ENCODE results near the gene NADK. TPM values are rescaled to one million over a fixed set of nuclear protein-coding genes. Genes with fewer than 3 reads are reported as not detected.

Gene NADK
- polyA plus RNA-seq, 1 donor (not counting 4 experiments of a cell fraction or from before 2014, with no cell fraction given): 54.8 TPM

GRCh38 chr1:1785666-1786065 lies 7.4 kb upstream of the NADK start:
- no peak for TF ChIP-seq EZH2 (IDR thresholded peaks at IDR 0.05; ENCODE audit: low read length)
- TF ChIP-seq, protein P1, sequence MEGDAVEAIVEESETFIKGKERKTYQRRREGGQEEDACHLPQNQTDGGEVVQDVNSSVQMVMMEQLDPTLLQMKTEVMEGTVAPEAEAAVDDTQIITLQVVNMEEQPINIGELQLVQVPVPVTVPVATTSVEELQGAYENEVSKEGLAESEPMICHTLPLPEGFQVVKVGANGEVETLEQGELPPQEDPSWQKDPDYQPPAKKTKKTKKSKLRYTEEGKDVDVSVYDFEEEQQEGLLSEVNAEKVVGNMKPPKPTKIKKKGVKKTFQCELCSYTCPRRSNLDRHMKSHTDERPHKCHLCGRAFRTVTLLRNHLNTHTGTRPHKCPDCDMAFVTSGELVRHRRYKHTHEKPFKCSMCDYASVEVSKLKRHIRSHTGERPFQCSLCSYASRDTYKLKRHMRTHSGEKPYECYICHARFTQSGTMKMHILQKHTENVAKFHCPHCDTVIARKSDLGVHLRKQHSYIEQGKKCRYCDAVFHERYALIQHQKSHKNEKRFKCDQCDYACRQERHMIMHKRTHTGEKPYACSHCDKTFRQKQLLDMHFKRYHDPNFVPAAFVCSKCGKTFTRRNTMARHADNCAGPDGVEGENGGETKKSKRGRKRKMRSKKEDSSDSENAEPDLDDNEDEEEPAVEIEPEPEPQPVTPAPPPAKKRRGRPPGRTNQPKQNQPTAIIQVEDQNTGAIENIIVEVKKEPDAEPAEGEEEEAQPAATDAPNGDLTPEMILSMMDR (optimal IDR thresholded peaks at IDR 0.05 in 1 of 3, IDR thresholded peaks at IDR 0.05 in 1 of 3, conservative IDR thresholded peaks at IDR 0.05 in 1 of 3; ENCODE audit: extremely low read depth in 1 of 3, insufficient read depth in 2 of 3, low read length in 3 of 3): no peak
- H4K20me1 ChIP-seq (ENCODE audit: control insufficient read depth, extremely low read depth, insufficient read depth, low read length): no peaks in the 10 kb centered on the region
- H3K79me2 ChIP-seq (ENCODE audit: control insufficient read depth, insufficient read depth, low read length): peaks cover 8% of the 10 kb centered on the region

DNA sequence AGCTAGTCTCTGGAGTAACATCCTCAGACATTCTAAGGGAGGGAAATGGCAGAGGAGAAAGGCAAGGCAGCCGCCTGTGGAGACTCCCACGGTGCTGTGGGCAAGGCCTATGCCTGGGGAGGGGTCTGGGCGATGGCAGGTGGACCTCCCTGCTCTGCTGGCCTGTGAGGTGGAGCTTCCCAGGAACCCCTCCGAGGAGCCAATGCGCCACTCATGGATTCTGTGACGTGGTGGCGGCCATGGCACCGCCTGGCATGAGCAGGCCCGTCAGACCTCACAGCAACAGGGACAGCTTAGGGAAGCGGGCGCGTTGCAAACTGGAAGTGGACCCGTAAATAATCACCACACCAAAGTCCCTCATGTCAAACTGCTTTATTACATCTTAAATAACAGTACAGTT lies 6.7 kb upstream of the NADK start:
- no peak for DNase-seq (ENCODE audit: low read depth, low spot score)
- H3K27ac ChIP-seq (ENCODE audit: control insufficient read depth, insufficient read depth, low read length): peak overlapping the region; percentile 15
- peaks cover 8% of the 10 kb centered on the region for H3K79me2 ChIP-seq (ENCODE audit: control insufficient read depth, insufficient read depth, low read length)
- H2AFZ ChIP-seq (ENCODE audit: control insufficient read depth, low read length): no peak overlapping the region
- no peak overlapping the region for H3K9ac ChIP-seq (ENCODE audit: control insufficient read depth, extremely low read depth, insufficient read depth, low read length)
- peaks cover 30% of the 10 kb centered on the region for H3K4me1 ChIP-seq (ENCODE audit: control insufficient read depth, extremely low read depth, insufficient read depth, low read length)
- H3K4me3 ChIP-seq (ENCODE audit: control insufficient read depth in 2 of 3, extremely low read depth in 1 of 3, insufficient read depth in 2 of 3, low read depth in 1 of 3, low read length in 3 of 3): no peak overlapping the region
- no peaks in the 10 kb centered on the region for H3K9me3 ChIP-seq (ENCODE audit: control insufficient read depth, low read depth, low read length)
- no peaks in the 10 kb centered on the region for H3K27me3 ChIP-seq (ENCODE audit: control insufficient read depth, extremely low read depth, insufficient read depth, low read length)
- FAIRE-seq: no peak
- H3K9me1 ChIP-seq (ENCODE audit: control insufficient read depth, extremely low read depth, insufficient read depth, low read length): no peaks in the 10 kb centered on the region
- no peak overlapping the region for H3K4me2 ChIP-seq (ENCODE audit: control insufficient read depth, extremely low read depth, insufficient read depth, low read depth, low read length)
- peaks cover 30 to 31% of the 10 kb centered on the region in 2 experiments for H3K36me3 ChIP-seq (ENCODE audit: control insufficient read depth in 2 of 2, extremely low read depth in 1 of 2, insufficient read depth in 2 of 2, low read length in 2 of 2)
- dilution Hi-C loops (cut with MboI; ENCODE audit: extremely low pct_ligation_motif_present, low sequenced_read_pairs): no loop called here
- TF ChIP-seq, protein P1 (optimal IDR thresholded peaks at IDR 0.05 in 1 of 3, IDR thresholded peaks at IDR 0.05 in 1 of 3, conservative IDR thresholded peaks at IDR 0.05 in 1 of 3; ENCODE audit: extremely low read depth in 1 of 3, insufficient read depth in 2 of 3, low read length in 3 of 3): no peak
- no peak for TF ChIP-seq EZH2 (IDR thresholded peaks at IDR 0.05; ENCODE audit: low read length)
- H4K20me1 ChIP-seq (ENCODE audit: control insufficient read depth, extremely low read depth, insufficient read depth, low read length): no peaks in the 10 kb centered on the region

More at GRCh38 chr1:1785666-1786065, 7.4 kb upstream of the NADK start:
- dilution Hi-C loops (cut with MboI; ENCODE audit: extremely low pct_ligation_motif_present, low sequenced_read_pairs): no loop called here
- H3K27me3 ChIP-seq (ENCODE audit: control insufficient read depth, extremely low read depth, insufficient read depth, low read length): no peaks in the 10 kb centered on the region
- no peak for DNase-seq (ENCODE audit: low read depth, low spot score)
- no peak overlapping the region for H3K9ac ChIP-seq (ENCODE audit: control insufficient read depth, extremely low read depth, insufficient read depth, low read length)
- H3K4me1 ChIP-seq (ENCODE audit: control insufficient read depth, extremely low read depth, insufficient read depth, low read length): peaks cover 23% of the 10 kb centered on the region
- H3K27ac ChIP-seq (ENCODE audit: control insufficient read depth, insufficient read depth, low read length): no peak overlapping the region
- no peak overlapping the region for H2AFZ ChIP-seq (ENCODE audit: control insufficient read depth, low read length)
- no peak overlapping the region for H3K4me2 ChIP-seq (ENCODE audit: control insufficient read depth, extremely low read depth, insufficient read depth, low read depth, low read length)
- no peak for FAIRE-seq
- no peaks in the 10 kb centered on the region for H3K9me3 ChIP-seq (ENCODE audit: control insufficient read depth, low read depth, low read length)
- H3K4me3 ChIP-seq (ENCODE audit: control insufficient read depth in 2 of 3, extremely low read depth in 1 of 3, insufficient read depth in 2 of 3, low read depth in 1 of 3, low read length in 3 of 3): no peak overlapping the region
- H3K9me1 ChIP-seq (ENCODE audit: control insufficient read depth, extremely low read depth, insufficient read depth, low read length): no peaks in the 10 kb centered on the region
- peaks cover 37 to 39% of the 10 kb centered on the region in 2 experiments for H3K36me3 ChIP-seq (ENCODE audit: control insufficient read depth in 2 of 2, extremely low read depth in 1 of 2, insufficient read depth in 2 of 2, low read length in 2 of 2)
